Measurements from ENCODE around the gene TAF1L. TPM values are rescaled to one million over a fixed set of nuclear protein-coding genes. Genes with fewer than 3 reads are reported as not detected.

Gene TAF1L
- total and polyA plus RNA-seq, 4 donors: 0.06 to 0.10 (median 0.09) TPM; not detected in 1

DNA sequence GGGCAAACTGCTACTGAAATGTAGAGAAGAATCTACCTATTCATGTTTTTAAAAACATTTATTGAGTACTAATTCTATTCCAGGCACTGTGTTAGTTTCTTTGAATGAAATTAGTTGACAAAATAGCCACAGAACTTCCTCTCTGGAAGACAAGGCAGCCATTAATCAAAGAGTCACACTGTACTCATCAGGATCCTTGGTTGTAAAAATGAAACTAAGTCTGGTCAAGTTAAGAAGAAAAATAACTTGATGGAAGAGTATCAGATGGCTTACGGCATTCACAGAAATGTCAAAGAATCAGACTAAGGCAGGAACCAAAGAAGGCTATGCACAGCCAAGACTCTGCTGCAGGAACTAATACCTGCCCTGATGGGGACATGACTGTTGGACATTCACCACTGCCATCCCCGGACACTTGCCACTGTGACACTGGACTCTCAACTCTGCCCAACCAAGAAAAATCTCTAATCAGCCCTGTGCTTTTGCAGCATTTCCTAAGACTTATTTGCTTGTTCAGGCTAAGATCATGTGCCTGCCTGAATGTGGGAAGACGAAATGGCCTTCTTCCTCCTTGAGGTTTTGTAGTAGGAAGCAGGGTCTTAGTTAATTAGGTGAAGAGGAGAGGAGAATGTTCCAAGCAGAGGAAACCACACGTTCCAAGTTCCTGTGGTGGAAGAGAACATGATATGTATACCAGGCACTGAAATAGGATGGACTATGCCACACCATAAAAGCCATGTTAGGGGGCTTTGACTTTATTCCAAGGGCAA, 39.2 kb downstream of the TAF1L start:
- H3K4me3 ChIP-seq (ENCODE audit: low read depth, low read length): no peak overlapping the region
- no peaks in the 10 kb centered on the region for H3K27me3 ChIP-seq (ENCODE audit: control insufficient read depth, insufficient read depth, low read length)
- WGBS (ENCODE audit: insufficient coverage): 88% methylated on average over 4 of the region's 4 CpGs
- no peak for DNase-seq (ENCODE audit: low read depth in 4 of 6, low spot score in 6 of 6)
- H3K36me3 ChIP-seq (ENCODE audit: control insufficient read depth, insufficient read depth, low read length): no peaks in the 10 kb centered on the region
- H3K4me1 ChIP-seq (ENCODE audit: control insufficient read depth, insufficient read depth, low read length): no peaks in the 10 kb centered on the region
- no peaks in the 10 kb centered on the region for H3K9me3 ChIP-seq (ENCODE audit: control insufficient read depth, insufficient read depth, low read length)
- H3K27ac ChIP-seq (ENCODE audit: low read depth, low read length): no peak overlapping the region

DNA sequence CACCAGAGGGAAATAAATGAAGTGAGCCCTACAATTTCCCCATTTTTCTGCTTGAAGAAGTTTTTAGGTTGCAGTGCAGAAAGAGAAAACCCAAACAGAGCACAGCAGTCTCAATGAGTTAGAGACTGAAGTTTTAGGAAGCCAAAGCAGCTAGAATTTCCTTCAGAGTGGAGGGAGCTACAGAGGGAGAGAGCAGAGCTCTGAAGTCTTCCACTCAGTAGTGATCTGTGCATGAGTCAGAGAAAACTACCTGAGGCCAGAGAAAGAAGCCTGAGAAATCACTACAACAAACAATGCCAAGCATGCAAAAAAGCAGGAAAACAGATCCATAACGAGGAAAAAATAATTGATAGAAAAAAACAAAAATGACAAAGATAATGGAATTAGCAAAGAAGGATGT, 44.6 kb downstream of the TAF1L start:
- Histone ChIP-seq H3K4me3 (ENCODE audit: low read depth, low read length) (no peak overlapping the region), H3K36me3 (ENCODE audit: control insufficient read depth, insufficient read depth, low read length) (no peaks in the 10 kb centered on the region), H3K27me3 (ENCODE audit: control insufficient read depth, insufficient read depth, low read length) (no peaks in the 10 kb centered on the region), H3K4me1 (ENCODE audit: control insufficient read depth, insufficient read depth, low read length) (no peaks in the 10 kb centered on the region), H3K27ac (ENCODE audit: low read depth, low read length) (no peak overlapping the region), H3K9me3 (ENCODE audit: control insufficient read depth, insufficient read depth, low read length) (peaks cover 3% of the 10 kb centered on the region)
- no CpG with 5 or more reads among the region's 1 CpG for WGBS (ENCODE audit: insufficient coverage)
- DNase-seq (ENCODE audit: low read depth in 4 of 6, low spot score in 6 of 6): no peak

DNA sequence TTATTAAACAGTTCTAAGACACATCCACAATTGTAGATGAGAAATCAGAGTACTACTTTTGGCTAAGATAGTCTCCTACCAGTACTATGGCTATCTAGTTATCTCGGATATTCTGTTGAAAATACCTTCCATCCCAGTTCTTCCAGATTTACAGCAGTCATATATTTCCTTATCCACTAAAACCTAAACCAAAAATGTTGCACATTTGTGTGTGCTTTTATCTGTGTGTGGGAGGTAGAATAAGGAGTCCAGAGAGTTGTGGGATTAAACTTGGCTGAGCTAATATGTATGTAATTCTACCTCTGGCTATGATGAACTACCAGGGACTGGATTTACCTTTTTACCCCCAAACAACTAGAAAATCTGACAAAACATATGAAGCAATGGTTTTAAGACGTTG, 45.0 kb downstream of the TAF1L start:
- no peaks in the 10 kb centered on the region for H3K4me1 ChIP-seq (ENCODE audit: control insufficient read depth, insufficient read depth, low read length)
- no CpG with 5 or more reads among the region's 2 CpGs for WGBS (ENCODE audit: insufficient coverage)
- no peak for DNase-seq (ENCODE audit: low read depth in 4 of 6, low spot score in 6 of 6)
- no peak overlapping the region for H3K27ac ChIP-seq (ENCODE audit: low read depth, low read length)
- peaks cover 3% of the 10 kb centered on the region for H3K9me3 ChIP-seq (ENCODE audit: control insufficient read depth, insufficient read depth, low read length)
- no peak overlapping the region for H3K4me3 ChIP-seq (ENCODE audit: low read depth, low read length)
- no peaks in the 10 kb centered on the region for H3K27me3 ChIP-seq (ENCODE audit: control insufficient read depth, insufficient read depth, low read length)
- no peaks in the 10 kb centered on the region for H3K36me3 ChIP-seq (ENCODE audit: control insufficient read depth, insufficient read depth, low read length)

DNA sequence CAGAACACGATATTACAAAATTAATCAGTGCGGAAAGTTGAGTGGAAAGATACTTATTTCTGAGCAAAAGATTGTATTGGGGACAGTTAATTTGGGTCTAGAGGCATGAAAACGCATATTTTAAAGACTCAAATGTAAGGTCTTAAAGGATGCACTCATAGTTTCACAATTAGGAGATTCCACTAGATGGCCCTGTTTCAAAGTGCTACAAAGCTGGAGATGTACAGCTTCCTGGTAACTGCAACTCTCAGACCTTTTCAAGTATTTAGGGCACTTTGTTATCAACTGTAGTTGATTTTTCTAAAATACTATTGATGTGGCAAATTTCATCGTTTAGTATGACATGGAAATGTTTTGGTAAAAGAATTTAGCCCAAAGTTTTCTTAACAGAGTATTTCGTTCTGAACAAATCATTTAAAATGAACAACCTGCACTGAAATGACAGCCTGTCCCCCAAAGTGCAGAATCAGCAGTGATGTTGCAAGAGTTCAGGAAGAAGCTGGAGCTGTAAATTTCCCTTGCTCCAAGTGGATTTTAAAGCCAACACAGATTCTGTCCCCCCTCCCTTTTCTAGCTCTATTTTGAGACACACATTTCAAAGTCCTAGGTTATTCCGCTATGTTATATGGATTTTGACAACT, 46.3 kb downstream of the TAF1L start:
- Histone ChIP-seq H3K36me3 (ENCODE audit: control insufficient read depth, insufficient read depth, low read length) (no peaks in the 10 kb centered on the region), H3K27me3 (ENCODE audit: control insufficient read depth, insufficient read depth, low read length) (no peaks in the 10 kb centered on the region), H3K4me1 (ENCODE audit: control insufficient read depth, insufficient read depth, low read length) (no peaks in the 10 kb centered on the region), H3K27ac (ENCODE audit: low read depth, low read length) (no peak overlapping the region), H3K4me3 (ENCODE audit: low read depth, low read length) (no peak overlapping the region), H3K9me3 (ENCODE audit: control insufficient read depth, insufficient read depth, low read length) (peaks cover 3% of the 10 kb centered on the region)
- no CpG with 5 or more reads among the region's 6 CpGs for WGBS (ENCODE audit: insufficient coverage)
- peak; percentile 18 to 88 (median 54) for DNase-seq (ENCODE audit: low read depth in 4 of 6, low spot score in 6 of 6)

DNA sequence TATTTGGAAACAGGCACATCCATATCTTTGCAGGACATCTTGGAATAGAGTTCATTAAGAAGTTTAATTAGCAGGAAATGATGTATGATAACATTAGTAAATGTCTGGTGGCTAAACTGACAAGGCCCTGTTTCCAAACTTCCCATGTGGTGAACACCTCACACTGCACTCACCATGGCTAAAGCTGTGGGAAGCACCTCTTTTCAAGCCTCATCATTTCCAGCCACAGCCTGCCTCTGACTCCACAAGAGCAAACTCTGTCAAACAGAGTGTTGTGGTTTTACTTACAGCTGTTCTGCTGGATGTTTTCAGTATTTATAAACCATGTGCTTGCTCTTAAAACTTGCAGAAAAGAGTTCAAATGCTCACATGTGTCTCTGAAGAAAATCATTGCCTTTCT, 47.6 kb downstream of the TAF1L start:
- DNase-seq (ENCODE audit: low read depth in 4 of 6, low spot score in 6 of 6): no peak
- H3K27me3 ChIP-seq (ENCODE audit: control insufficient read depth, insufficient read depth, low read length): no peaks in the 10 kb centered on the region
- H3K4me3 ChIP-seq (ENCODE audit: low read depth, low read length): no peak overlapping the region

DNA sequence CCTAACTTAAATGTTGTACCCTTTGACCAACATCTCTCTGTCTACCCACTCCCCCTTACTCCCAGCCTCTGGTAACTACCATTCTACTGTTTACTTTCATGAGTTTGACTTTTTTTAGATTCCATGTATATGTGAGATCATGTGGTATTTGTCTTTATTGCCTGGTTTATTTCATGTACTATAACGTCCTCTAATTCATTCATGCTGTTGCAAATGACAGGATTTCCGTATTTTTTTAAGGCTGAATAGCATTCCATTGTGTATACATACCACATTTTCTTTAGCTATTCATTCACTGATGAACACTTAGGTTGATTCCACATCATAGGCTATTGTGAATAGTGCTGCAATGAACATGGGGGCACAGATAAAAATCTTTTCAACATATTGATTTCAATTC, 50.7 kb downstream of the TAF1L start:
- DNase-seq (ENCODE audit: low read depth in 4 of 6, low spot score in 6 of 6): no peak
- H3K9me3 ChIP-seq (ENCODE audit: control insufficient read depth, insufficient read depth, low read length): peaks cover 3% of the 10 kb centered on the region
- no CpG with 5 or more reads among the region's 2 CpGs for WGBS (ENCODE audit: insufficient coverage)

More for the DNA sequence above, 47.6 kb downstream of the TAF1L start:
- H3K4me1 ChIP-seq (ENCODE audit: control insufficient read depth, insufficient read depth, low read length): no peaks in the 10 kb centered on the region
- no peaks in the 10 kb centered on the region for H3K36me3 ChIP-seq (ENCODE audit: control insufficient read depth, insufficient read depth, low read length)
- H3K9me3 ChIP-seq (ENCODE audit: control insufficient read depth, insufficient read depth, low read length): peaks cover 3% of the 10 kb centered on the region
- no peak overlapping the region for H3K27ac ChIP-seq (ENCODE audit: low read depth, low read length)

DNA sequence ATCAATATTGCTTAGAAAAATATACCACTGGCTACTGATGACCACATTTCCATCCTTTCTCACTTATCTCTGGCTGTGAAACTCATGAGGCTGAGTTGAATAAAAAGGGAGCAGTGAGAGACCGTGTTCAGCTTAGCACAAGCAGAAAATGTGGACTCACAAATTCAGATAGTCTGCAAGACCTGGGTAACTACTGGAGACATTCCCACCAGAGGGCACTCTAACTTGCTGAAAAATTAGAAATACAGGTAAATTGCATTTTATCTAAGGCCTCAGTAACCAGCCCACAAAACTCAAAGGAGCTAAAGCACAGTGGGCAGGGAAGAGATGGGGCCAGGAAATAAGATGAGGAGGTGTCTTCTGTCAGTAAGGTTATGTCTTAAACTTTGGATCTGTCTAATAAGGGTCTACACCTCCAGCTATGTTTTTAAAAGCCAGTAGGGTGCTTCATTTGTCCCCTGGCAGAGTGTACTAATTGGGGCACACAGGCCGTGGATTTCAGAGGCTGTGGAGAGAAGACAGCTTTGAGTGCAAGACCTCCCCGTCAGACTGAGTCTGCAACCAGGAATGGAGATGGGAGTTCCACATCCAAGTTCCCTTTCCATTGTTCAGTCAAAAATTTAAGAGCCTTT, 53.8 kb downstream of the TAF1L start:
- H3K27ac ChIP-seq (ENCODE audit: low read depth, low read length): no peak overlapping the region
- WGBS (ENCODE audit: insufficient coverage): 80% methylated on average over 1 of the region's 3 CpGs
- H3K36me3 ChIP-seq (ENCODE audit: control insufficient read depth, insufficient read depth, low read length): no peaks in the 10 kb centered on the region
- H3K27me3 ChIP-seq (ENCODE audit: control insufficient read depth, insufficient read depth, low read length): no peaks in the 10 kb centered on the region
- no peaks in the 10 kb centered on the region for H3K4me1 ChIP-seq (ENCODE audit: control insufficient read depth, insufficient read depth, low read length)
- DNase-seq (ENCODE audit: low read depth in 4 of 6, low spot score in 6 of 6): peak; percentile 17 to 95 (median 62)
- H3K9me3 ChIP-seq (ENCODE audit: control insufficient read depth, insufficient read depth, low read length): peaks cover 3% of the 10 kb centered on the region
- H3K4me3 ChIP-seq (ENCODE audit: low read depth, low read length): no peak overlapping the region

More for the DNA sequence above, 50.7 kb downstream of the TAF1L start:
- Histone ChIP-seq H3K27me3 (ENCODE audit: control insufficient read depth, insufficient read depth, low read length) (no peaks in the 10 kb centered on the region), H3K4me1 (ENCODE audit: control insufficient read depth, insufficient read depth, low read length) (no peaks in the 10 kb centered on the region), H3K4me3 (ENCODE audit: low read depth, low read length) (no peak overlapping the region), H3K27ac (ENCODE audit: low read depth, low read length) (no peak overlapping the region), H3K36me3 (ENCODE audit: control insufficient read depth, insufficient read depth, low read length) (no peaks in the 10 kb centered on the region)

DNA sequence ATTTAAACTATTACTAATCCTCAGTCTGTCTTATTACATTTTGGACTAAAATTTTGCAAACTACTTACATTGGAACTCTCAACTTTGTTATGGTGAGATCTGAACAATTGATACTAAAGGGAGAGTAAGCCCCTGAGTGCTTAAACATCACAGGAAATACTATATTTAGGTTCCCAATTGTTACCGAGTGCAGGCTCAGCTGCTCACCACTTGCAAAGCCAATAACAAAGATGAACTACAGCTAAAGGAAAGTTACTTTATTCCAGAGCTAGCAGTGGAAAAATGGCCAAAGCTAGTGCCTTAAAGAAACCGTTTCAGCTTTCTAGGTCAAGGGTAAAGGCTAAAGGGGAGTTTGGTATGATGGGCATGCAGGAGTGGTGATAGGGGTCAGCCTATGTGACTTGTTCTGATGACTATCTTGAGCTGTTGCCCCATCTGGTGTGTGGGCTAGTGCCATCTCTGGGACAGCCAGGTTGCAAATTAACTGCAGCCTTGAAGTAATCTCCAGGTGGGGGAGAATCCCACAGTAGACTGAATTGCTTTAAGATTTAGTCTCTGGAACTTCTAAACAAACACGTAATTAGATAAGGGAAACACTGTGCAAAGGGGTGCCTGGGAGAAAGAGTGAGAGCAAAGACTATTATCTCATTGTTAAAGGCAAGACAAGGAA, 54.7 kb downstream of the TAF1L start:
- Histone ChIP-seq H3K27ac (ENCODE audit: low read depth, low read length) (no peak overlapping the region), H3K9me3 (ENCODE audit: control insufficient read depth, insufficient read depth, low read length) (no peaks in the 10 kb centered on the region), H3K27me3 (ENCODE audit: control insufficient read depth, insufficient read depth, low read length) (no peaks in the 10 kb centered on the region), H3K4me3 (ENCODE audit: low read depth, low read length) (no peak overlapping the region), H3K36me3 (ENCODE audit: control insufficient read depth, insufficient read depth, low read length) (no peaks in the 10 kb centered on the region), H3K4me1 (ENCODE audit: control insufficient read depth, insufficient read depth, low read length) (no peaks in the 10 kb centered on the region)
- WGBS (ENCODE audit: insufficient coverage): 53% methylated on average over 1 of the region's 3 CpGs
- DNase-seq (ENCODE audit: low read depth in 4 of 6, low spot score in 6 of 6): no peak

DNA sequence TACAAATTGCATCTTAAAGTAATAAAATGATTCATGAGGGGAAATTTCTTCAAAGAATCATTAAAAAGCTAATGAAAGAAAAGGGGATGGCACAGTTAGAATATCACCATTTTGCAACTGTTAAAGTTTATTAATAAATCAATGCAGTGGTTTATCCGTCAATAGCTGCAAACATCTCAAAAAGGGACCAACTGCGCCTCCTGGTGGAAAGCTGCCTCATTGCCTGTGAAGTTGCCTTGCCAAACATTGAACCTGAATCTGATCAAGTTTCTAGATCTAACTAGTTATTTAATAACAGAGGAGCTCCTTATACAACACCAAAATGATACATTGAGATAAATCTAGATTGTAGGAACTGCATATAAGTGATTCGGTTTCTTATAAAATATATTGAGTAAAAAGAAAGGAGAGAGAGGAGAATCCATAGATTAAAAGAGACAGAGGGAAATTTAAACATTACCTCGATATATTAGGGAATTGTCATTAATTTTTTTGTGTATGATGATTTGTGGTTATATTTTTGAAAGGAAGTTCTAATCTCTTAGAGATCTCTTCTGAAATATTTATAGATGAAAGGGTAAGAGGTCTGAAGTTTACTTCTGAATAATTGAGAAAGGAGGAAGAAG, 55.6 kb downstream of the TAF1L start:
- DNase-seq (ENCODE audit: low read depth in 4 of 6, low spot score in 6 of 6): peak; percentile 15 to 89 (median 50)
- Histone ChIP-seq H3K36me3 (ENCODE audit: control insufficient read depth, insufficient read depth, low read length) (no peaks in the 10 kb centered on the region), H3K4me1 (ENCODE audit: control insufficient read depth, insufficient read depth, low read length) (no peaks in the 10 kb centered on the region), H3K27me3 (ENCODE audit: control insufficient read depth, insufficient read depth, low read length) (no peaks in the 10 kb centered on the region), H3K9me3 (ENCODE audit: control insufficient read depth, insufficient read depth, low read length) (no peaks in the 10 kb centered on the region), H3K4me3 (ENCODE audit: low read depth, low read length) (no peak overlapping the region), H3K27ac (ENCODE audit: low read depth, low read length) (no peak overlapping the region)
- WGBS (ENCODE audit: insufficient coverage): no CpG with 5 or more reads among the region's 4 CpGs
